GM12874 (cell line): ENCODE results near the gene CEP97.

Experiments used
- CTCF ChIP-seq: IDR thresholded peaks from 2 replicates; pipeline ENCODE4 v1.5.1; 2011; ENCODE audit warnings: low read depth, mild to moderate bottlenecking, control low read depth, low read length, moderate library complexity; ENCODE audit not compliant: insufficient read depth

Gene CEP97

GRCh38 chr3:101724329-101725193, at the start of gene CEP97:
Gene CEP97, plus strand, starts transcription at chr3:101724614. Its CDS starts 63 bp downstream, at chr3:101724677.
- no peak for TF ChIP-seq CTCF

GRCh38 chr3:101675709-101676215, 48.7 kb upstream of the CEP97 start:
- no peak for TF ChIP-seq CTCF

GRCh38 chr3:101676216-101676764, 48.1 kb upstream of the CEP97 start:
- TF ChIP-seq CTCF: peak; percentile 11; the same call in 1 of the 2 replicates

- TF ChIP-seq CTCF: 0 out of 2 replicates have a peak, but pooled peaks have one; percentile 20
Measured at GRCh38 chr3:101676765-101677435, 47.5 kb upstream of the CEP97 start, which contains the start of gene ZBTB11. Gene ZBTB11, minus strand, starts transcription at chr3:101677132. Its CDS starts 218 bp downstream, at chr3:101676914.

GRCh38 chr3:101677436-101678286, 46.8 kb upstream of the CEP97 start:
- no peak for TF ChIP-seq CTCF

- no peak for TF ChIP-seq CTCF
Measured at GRCh38 chr3:101680466-101680865, 43.9 kb upstream of the CEP97 start.
